ENCODE results near the gene GOLGA6L10. TPM values are rescaled to one million over a fixed set of nuclear protein-coding genes. Genes with fewer than 3 reads are reported as not detected.
"Not testable (repeated sequence)": the region's sequence is repeated elsewhere in the genome, so short reads cannot be mapped to it uniquely, and the experiment has no call there.

The GOLGA6L10 gene
- polyA plus RNA-seq, 1 donor, result 7.8 TPM

GRCh38 chr15:82301296-82302016, 47.8 kb downstream of the GOLGA6L10 start:
- no peak for DNase-seq

GRCh38 chr15:82300883-82301282, 48.4 kb downstream of the GOLGA6L10 start:
- DNase-seq, result no peak

GRCh38 chr15:82300326-82300725, 48.9 kb downstream of the GOLGA6L10 start:
- DNase-seq, result not testable (repeated sequence)

GRCh38 chr15:82299511-82299914, 49.8 kb downstream of the GOLGA6L10 start:
- DNase-seq, result not testable (repeated sequence)

GRCh38 chr15:82298520-82298919, 50.8 kb downstream of the GOLGA6L10 start:
- peak; percentile 20 for DNase-seq

GRCh38 chr15:82298032-82298431, 51.2 kb downstream of the GOLGA6L10 start:
- no peak for DNase-seq

- no peak for DNase-seq
Measured at GRCh38 chr15:82297546-82297945, 51.7 kb downstream of the GOLGA6L10 start.

- DNase-seq, result no peak
Measured at GRCh38 chr15:82294061-82294690, 55.1 kb downstream of the GOLGA6L10 start.

- no peak for DNase-seq
Measured at GRCh38 chr15:82292271-82292670, 57.0 kb downstream of the GOLGA6L10 start.

Other genes with a start within 250 kb of the GOLGA6L10 start
- gene EFL1, start 86.7 kb downstream of the GOLGA6L10 start, polyA plus RNA-seq (ENCODE audit: insufficient read length), result 21.7 TPM
- gene SAXO2, start 86.7 kb downstream of the GOLGA6L10 start, polyA plus RNA-seq (ENCODE audit: insufficient read length), result 8.0 TPM
- gene GOLGA6L9, start 80.3 kb upstream of the GOLGA6L10 start, polyA plus RNA-seq (ENCODE audit: insufficient read length), result 30.7 TPM
- 1,751 TPM for gene RPS17, start 191.0 kb upstream of the GOLGA6L10 start, polyA plus RNA-seq (ENCODE audit: insufficient read length)